OCI-LY7 (cell line): ENCODE results near the gene TPCN1.

Experiments
- EZH2phosphoT487 ChIP-seq: fragments of 200-600 bp; sonication (generic); IDR thresholded peaks from 2 replicates; pipeline ENCODE4 v1.6.1; 2018; ENCODE audit warnings: low read depth, borderline replicate concordance, mild to moderate bottlenecking, mixed run types, antibody characterized with exemption, low read length, moderate library complexity, mixed read lengths
- TF ChIP-seq, protein P1 (sequence below): fragments of 200-600 bp; sonication (generic); conservative IDR thresholded peaks from 2 replicates; pipeline ENCODE4 v1.5.1; 2014; ENCODE audit warnings: mild to moderate bottlenecking, antibody characterized with exemption, low read length, moderate library complexity, mixed read lengths

DNA sequence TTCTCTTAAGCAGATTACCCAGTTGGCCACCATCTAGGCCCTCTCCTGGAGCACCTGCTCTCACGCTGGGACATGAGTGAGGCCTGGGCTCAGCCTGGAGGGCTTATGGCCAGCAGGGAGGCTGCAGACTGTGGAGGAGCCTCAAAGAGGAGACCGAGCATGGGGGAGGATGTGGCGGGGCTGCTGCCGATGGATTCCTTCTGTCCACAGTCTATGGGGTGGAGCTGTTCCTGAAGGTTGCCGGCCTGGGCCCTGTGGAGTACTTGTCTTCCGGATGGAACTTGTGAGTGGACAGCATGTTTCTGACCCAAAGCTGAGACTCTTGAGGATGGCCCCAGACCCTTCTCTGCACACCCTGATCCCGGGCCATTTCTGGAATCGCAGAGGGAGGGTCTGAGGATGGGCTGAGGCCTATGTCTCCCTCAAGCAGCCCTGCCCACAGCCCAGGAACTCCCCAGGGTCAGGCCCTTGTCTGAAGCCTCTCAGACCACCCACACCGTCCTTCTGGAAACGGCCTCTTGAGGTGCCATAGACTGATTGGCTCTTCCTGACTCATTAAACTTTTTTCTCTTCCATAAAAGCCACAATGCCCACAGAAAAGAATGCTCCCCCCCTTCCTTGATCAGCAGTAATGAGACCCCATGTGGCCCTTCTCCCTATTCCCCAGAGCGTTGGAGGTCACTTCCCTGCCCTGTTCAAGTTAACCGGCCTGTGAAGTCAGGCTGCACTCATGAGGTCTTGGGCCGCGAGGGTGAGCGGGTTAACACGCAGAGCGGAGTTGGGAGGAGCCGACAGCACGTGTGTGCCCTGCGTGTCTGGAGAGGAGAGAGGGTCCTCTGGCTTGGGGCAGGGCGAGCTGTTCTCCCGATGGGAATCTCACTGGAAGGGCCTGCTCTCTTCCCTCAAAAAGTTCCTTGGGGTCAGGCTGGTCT, 64.7 kb downstream of the TPCN1 start:
- no peak for TF ChIP-seq EZH2phosphoT487
- TF ChIP-seq, protein P1, sequence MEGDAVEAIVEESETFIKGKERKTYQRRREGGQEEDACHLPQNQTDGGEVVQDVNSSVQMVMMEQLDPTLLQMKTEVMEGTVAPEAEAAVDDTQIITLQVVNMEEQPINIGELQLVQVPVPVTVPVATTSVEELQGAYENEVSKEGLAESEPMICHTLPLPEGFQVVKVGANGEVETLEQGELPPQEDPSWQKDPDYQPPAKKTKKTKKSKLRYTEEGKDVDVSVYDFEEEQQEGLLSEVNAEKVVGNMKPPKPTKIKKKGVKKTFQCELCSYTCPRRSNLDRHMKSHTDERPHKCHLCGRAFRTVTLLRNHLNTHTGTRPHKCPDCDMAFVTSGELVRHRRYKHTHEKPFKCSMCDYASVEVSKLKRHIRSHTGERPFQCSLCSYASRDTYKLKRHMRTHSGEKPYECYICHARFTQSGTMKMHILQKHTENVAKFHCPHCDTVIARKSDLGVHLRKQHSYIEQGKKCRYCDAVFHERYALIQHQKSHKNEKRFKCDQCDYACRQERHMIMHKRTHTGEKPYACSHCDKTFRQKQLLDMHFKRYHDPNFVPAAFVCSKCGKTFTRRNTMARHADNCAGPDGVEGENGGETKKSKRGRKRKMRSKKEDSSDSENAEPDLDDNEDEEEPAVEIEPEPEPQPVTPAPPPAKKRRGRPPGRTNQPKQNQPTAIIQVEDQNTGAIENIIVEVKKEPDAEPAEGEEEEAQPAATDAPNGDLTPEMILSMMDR, result no peak
